HS-5 (cell line): Measurements from ENCODE around the gene ZNF133.
A peak's percentile ranks its signal among the peaks of the same experiment; 100 is the strongest.
"Not testable (repeated sequence)": the region's sequence is repeated elsewhere in the genome, so short reads cannot be mapped to it uniquely, and the experiment has no call there.

Experiments
- DNase-seq: peaks from one replicate; pipeline ENCODE4 v3.0.0-alpha.2; 2012; ENCODE audit warnings: low read depth

The ZNF133 gene

DNA sequence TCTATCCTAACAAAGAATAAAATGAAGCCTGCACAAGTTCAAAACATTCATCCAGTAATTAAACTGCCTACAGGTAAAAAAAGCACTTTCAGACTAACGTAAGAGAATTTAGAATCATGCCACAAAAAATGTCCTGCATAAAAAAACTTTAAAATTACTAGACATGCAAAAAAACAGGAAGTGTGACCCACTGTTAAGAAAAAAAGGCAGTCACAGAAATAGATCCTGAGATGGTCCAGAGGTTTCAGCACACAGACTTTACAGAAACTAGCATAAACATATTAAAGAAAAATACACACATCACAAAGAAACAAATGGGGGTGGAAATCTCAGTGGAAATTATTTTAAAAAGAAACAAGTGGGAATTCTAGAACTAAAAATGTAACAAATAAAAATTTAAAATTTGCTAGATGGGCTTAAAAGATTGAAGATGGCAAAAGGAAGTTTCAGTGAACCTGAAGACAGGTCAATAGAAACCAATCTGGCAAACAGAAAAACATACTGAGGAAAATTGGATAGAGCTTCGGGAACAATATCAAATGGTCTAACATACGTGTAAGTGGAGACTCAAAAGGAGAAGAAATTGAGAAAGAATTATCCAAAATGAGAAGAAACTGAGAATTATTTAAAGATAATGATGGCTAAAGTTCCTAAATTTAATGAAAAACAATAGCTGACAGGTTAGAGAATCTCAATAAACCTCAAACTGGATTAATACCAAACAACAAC, 3.4 kb upstream of the ZNF133 start:
- DNase-seq: no peak

DNA sequence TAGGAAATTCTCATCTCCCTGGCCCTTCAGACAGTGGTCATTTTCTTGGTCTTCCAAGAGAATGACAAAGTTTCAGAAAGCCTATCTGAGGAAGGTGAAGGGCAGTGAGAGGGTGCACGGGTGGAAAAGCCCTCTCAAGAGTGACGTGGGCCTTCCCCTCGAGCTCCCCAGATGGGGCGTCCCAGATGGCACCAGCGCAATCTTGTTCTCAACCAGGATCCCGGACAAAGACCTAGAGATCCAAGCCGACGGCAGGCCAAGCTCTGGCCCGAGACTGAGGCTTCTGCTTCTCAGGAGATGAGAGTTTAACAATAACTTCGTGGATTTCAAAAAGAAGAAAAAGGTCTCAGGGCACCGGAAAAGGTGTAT, 797 bp upstream of the ZNF133 start:
- no peak for DNase-seq

DNA sequence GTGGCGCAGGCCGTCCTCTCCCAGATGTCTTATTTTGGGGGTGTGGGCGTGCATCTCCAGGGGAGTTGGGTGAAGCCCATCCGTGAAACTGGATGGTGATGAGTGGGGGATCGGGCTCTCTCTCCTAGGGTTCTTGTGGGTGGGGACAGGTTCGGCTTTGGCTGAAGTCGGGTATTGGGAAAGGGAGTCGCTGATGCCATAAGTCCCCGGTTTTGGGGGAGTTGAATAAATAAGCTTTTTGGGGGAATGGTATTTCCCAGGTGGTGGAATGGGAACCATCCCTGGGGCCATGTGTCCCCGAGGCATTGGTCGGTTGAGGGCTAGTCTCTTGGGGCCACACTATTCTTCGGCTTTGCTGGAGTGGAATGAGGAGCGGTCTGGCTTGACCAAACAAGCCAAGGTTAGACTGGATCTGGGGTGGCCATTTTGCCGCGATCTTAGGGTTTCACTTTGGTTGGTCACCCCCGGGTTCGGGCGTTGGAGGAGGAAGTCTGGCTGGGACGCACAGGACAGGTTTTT, 481 bp downstream of the ZNF133 start:
- DNase-seq: no peak

DNA sequence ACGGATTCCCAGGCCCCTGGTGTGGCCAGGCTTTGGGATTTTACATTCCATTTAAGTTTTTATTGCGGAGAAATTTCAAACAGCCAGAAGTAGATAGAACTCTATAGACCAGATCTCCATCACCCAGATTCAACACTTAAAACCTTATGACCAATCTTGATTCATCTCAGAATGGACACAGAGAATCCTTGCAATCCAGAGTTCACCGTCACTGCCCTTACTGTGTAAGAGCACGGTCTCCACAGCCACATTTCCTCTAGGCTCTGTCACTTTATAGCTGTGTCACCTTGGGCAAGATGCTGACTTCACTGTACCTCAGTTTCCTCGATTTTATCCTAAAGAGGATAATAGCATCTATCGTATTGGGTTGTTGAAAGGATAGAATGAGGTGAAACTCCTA, 979 bp downstream of the ZNF133 start:
- no peak for DNase-seq

DNA sequence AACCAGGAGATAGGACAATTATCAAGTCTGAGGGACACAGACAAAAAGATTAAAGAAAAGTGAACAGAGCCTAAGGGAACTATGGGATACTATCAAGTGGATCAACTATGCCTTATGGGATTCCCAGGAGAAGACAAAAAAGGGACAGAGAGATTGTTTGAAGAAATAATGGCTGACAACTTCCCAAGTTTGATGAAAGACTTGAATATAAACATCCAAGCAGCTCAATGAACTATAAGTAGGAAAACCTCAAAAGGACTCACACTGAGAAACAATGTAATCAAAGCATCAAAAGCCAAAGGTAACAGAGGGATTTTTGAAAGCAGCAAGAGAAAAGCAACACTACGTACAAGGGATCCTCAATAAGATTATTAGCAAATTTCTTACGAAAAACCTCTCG, 11.0 kb downstream of the ZNF133 start:
- no peak for DNase-seq

DNA sequence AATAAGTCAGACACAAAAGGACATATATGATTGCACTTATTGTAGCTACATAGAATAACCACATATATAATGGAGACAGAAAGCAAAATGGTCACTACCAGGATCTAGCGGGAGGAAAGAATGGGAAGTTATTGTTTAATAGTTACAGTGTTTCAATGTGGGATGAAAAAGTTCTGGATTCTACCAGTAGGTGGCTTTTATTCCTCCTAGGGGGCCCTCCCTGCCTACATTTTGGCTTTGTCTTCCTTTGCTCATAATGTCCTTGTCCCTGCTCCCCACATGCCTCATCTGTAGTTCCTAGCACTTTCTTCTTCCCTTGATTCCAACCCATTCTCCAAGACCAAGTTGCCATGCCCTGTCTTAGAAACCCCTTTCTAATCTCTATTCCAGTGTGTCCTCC, 16.3 kb downstream of the ZNF133 start:
- no peak for DNase-seq

DNA sequence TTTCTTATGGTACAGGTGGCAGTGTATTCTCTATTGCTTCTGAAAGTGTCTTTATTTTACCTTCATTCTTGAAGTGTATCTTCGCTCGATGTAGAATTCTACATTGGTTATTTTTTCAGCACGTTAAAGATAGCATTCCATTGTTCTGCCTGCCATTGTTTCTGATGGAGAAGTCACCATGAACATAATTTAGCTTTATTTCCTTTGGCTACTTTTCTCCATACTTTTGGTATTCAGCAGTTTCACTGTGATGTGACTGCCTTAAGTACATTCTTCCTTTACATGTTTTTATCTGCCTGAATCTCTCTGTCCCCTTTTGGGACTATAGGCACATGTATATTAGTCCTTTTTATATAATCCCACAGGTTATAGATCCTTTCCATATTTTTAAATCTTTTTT, 19.0 kb downstream of the ZNF133 start:
- DNase-seq: no peak

DNA sequence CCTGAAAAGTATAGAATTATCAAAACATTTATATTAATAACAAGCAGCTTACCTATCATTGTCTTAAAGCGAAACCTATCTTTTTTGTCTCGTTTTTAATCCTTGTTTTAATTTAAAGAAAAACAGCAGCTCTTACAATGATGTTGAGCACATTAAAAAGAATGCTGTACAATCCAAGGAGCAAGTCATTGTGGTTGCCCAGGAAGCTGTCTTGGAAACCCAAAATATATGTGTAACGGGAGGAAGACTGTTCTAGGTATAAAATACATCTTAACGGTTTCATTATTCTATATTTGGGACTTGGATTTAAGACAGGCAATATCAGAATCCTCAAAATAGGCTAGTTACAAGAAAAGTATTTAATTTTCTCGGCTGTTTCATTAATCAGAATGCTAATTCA, 21.7 kb downstream of the ZNF133 start:
- DNase-seq: no peak

DNA sequence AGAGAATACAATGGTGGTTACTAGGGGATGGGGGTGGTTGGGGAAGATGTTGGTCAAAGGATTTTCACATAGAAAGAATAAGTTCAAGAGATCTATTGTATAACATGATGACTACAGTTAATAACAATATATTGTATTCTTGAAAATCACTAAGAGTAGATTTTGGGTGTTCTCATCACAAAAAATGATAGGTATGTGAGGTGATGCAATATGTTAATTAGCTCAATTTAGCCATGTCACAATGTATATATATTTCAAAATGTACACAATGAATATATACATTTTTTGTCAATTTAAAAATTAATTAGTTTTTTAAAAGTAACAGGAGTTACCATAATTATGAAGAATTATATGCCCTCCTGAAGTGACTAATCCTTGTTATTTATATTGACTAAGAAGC, 22.3 kb downstream of the ZNF133 start:
- DNase-seq: no peak

DNA sequence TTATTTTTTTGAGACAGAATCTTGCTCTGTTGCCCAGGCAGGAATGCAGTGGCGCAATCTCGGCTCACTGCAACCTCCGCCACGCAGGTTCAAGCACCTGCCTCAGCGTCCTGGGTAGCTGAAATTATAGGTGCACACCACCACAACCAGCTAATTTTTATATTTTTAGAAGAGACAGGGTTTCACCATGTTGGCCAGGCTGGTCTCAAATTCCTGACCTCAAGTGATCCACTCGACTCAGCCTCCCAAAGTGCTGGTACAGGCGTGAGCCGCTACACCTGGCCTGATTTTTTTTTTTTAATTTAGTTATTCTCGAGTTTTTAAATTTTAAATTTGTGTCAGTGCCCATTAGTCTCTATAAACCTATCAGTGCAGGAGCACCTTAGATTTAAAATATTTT, 24.4 kb downstream of the ZNF133 start:
- DNase-seq: no peak

DNA sequence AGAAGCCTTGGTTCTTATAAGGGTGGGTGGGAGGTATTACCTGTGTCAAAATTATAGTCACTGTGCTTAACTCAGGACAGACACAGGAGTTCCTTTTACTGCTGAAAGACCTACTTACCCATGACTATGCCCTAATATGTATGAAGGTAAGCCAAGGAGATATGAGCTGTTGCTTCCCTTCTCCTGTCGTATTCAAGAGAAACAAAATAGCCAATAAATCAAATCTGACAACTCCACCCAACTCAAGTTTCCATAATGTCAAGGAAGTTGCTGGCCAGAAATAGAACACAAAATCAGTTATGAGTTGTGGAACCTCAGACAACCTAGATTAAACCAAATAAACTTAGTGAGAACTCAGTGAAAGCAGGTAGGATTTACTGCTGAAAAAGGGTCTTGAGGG, 25.1 kb downstream of the ZNF133 start:
- no peak for DNase-seq

DNA sequence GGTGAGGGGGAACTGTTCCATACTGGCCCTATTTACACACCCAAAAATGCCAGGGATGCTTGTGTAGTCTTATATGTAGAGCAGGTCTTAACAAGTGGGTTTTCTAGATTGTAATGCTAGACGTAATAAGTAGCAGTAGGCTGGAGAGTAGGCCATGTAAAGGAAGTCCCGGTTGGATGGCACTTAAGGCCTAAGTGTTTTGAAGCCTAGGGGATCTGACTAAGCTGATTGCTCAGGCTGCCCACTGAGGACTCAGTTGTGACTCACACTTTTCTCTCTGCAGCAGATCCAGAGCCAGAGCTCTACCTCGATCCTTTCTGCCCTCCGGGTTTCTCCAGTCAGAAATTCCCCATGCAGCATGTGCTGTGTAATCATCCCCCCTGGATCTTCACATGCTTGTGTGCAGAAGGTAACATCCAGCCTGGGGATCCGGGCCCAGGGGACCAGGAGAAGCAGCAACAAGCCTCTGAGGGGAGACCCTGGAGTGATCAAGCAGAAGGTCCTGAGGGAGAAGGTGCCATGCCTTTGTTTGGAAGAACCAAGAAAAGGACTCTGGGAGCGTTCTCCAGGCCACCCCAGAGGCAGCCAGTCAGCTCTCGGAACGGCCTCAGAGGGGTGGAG, 26.6 kb downstream of the ZNF133 start:
- DNase-seq: peak; percentile 8

DNA sequence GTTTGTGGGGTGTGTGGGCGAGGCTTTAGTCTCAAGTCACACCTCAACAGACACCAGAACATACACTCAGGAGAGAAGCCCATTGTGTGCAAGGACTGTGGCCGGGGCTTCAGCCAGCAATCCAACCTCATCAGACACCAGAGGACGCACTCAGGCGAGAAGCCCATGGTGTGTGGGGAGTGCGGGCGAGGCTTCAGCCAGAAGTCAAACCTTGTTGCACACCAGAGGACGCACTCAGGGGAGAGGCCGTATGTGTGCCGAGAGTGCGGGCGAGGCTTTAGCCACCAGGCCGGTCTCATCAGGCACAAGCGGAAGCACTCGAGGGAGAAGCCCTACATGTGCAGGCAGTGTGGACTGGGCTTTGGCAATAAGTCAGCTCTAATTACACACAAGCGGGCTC, 27.8 kb downstream of the ZNF133 start:
- DNase-seq: no peak

DNA sequence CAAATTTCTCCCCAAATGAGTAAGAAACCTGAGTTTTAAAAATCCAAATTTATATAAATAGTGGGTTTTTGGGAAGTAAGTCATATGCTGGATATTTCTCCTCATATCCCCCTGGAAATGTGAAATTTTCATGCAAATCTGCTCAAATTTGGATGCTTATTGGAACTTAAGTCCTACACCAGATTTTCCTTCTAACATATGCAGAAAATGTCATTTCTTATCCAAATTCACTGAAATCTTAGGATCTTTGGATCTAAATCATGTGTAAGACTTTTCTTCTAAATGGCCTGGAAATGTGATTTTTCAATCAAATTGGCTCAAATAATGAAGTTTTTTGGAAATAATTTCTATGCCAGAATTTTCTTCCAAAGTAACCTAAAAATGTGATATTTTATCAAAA, 33.0 kb downstream of the ZNF133 start:
- DNase-seq: no peak

DNA sequence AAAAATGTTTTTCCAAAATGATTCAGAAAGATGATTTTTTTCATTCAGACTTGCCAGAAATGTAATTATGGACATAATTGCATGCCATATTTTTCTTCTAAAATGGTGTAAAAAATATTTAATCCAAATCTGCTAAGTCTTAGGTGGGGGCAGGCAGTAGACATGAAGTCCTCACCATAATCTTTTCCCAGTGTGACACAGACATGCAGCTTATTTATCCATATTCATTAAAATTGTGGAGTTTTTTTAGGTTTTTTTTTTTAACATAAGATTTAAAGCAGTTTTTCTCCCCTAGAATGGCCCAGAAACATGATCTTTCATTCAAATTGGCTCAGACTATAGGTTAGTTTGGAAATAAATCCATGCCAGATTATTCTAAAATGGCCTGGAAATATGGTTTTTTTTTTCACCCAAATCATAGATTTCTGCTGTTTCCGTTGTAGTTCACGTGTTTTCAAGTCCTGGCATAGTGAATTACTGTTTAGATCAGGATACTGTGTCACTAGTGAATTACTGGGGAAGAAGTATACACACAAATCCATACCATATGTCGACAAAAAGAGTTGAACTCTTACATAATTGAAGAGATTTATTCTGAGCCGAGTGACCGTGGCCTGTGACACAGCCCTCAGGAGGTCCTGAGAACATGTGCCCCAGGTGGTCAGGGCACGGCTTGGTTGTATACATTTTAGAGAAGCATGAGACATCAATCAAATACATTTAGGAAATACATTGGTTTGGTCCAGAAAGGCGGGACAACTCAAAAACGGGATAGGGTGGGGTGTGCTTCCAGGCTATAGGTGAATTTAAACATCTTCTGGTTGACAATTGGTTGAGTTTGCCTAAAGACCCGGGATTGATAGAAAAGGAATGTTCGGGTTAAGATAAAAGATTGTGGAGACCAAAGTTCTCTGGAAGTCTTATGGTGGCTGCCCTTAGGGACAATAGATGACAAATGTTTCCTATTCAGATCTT, 33.9 kb downstream of the ZNF133 start:
- no peak for DNase-seq

DNA sequence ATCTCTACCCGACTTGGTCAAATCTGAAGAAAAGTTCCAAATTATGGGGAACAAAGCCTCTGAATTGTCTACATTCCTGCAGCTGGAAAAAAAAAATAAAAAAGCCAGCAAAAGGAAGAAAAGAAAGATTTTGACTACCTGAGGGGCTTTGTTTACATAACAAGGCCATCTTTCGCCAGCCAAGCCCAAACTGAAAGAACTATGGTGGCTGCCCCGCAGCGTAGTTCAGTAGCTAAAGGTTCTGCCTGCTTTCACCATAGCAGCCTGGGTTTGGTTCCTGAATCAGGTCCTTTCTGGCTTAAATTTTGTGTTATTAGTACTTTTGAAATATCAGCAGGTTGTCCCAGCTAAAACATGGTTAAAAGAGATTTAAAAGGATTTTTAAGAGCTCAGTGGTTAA, 35.4 kb downstream of the ZNF133 start:
- DNase-seq: no peak

DNA sequence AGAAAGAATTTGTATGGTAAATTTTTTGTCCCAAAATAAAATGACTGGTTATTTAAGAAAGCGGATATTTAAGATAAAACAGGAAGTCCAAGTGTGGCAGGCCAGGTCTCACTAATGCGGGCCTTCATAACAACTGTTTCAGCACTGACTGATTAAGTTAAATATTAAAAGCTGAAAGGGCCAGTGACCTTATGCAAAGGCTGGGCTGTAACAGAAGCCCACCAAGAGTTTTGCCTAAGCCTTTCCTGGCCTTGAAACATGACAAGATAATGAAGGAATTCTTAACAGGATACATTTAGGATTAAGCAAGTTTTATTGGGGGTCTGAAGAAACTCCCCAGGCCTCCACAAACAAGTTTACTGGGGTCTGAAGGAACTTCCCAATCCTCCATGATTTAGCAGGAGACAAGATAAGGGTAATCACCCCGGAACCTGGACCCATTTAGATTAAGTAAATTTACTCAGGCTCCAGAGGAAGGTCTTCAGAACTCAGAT, 36.3 kb downstream of the ZNF133 start:
- DNase-seq: no peak

DNA sequence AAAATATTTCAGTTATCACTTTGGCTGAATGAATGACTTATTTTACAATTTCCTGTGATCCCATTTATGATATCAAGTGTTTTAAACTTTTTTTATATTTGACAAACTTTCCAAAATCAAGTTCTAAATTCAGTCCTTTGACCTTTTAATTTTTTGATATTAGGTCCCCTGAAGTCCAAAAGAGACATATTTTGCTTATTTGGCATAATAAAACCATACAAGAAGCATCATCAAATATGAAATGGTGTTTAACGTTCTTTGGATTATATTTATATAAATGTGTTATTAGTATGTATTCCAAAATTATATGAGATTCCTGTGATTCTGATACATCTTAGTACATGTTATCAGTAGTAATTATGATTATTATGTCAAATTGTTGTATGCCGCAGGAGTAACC, 38.7 kb downstream of the ZNF133 start:
- no peak for DNase-seq

DNA sequence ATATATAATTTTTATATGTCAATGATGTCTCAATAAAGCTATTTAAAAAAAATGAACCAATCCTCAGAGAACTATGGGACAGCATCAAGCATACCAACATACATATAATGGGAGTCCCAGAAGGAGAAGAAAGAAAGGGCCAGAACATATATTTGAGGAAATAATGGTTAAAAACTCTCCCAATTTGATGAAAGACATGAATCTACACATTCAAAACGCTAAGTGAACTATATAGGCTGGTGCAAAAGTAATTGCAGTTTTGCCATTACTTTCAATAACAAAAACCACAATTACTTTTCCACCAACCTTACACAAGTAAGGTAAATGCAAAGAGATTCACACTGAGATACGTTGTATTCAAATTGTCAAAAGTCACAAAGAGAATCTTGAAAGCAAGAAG, 43.4 kb downstream of the ZNF133 start:
- DNase-seq: no peak

DNA sequence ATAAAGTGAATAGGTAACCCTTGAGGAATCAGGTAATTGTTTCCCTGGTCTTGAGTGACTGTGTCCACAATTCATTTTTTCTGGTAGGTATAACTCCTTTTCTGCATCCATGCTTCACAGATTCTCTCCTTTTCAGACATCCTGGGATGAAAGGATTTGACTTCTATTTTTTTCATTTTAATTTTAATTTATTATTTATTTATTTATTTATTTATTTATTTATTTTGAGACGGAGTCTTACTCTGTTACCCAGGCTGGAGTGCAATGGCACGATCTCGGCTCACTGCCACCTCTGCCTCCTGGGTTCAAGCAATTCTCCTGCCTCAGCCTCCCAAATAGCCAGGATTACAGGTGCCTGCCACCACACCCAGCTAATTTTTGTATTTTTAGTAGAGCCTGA, 61.4 kb downstream of the ZNF133 start:
- not testable (repeated sequence) for DNase-seq

DNA sequence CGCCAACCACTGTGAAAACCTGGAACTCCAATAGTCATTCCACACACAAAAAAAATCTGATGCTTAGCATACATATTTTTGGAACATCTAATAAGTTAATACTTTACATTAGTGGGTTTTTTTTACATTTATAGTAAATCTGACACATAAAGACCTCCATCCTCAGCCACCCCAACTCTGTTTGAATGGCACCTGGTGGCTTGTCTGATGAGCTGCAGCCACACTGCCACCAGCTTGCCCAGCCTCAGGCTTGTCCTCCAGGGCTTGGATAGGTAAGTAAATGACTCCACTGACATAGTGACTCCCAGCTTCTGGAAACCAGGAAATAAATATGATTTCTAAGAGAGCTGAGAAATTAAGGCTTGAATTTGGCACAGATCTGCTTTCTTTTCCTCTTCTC, 71.5 kb downstream of the ZNF133 start:
- no peak for DNase-seq

DNA sequence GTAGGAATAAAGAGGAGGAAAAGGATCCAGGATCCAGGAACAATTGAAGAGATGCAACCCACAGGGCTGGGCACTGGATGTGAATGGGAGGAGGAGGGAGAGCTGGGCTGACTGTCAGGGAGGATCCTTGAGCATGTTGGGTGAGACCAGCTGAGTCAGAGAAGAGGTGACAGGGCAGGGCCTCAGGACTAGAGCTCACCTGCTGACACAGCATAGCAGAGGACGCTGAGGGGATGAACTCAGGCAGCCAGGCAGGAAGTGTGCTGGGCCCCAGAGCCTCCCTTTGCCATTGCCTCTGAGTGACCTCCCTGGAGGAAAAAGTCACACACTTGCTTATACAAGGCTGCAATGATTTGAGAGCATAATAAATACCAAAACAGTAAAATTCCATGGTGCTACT, 72.3 kb downstream of the ZNF133 start:
- no peak for DNase-seq

DNA sequence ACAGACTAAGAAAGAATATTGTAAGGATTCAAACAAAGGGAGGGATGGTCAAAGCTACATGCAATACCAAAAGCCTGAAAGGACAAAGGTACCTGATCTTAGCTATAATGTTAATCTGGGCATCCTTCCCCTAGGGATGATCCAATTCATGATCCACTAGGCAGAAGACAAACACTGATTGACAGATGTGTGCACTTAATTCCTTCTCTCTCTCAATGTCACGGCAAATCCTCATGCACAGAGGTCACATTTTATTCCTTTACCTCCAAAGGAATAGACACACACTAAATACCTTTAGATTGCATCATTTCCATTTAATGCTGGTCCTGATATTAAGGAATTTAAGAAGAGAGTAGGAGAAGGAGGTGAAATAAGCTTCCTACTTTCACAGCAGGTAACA, 73.4 kb downstream of the ZNF133 start:
- no peak for DNase-seq
